ENCODE measurements around the gene KLHL35.

GRCh38 chr11:75383246-75383645 lies 49.8 kb downstream of the KLHL35 start:
- no peak for TF ChIP-seq POLR2A (IDR thresholded peaks at IDR 0.05; ENCODE audit: low read length)
- no peak for TF ChIP-seq GATA1 (IDR thresholded peaks at IDR 0.05; ENCODE audit: low read depth, low read length)
